LHCN-M2 (cell line): ENCODE data around the gene GFPT2. TPM values are rescaled to one million over a fixed set of nuclear protein-coding genes. Genes with fewer than 3 reads are reported as not detected.

Experiments
- DNase-seq: peaks from one replicate; pipeline ENCODE4 v3.0.0-alpha.2; 2012; ENCODE audit warnings: low read depth
- total RNA-seq: library from RNA; depleted of rRNA; stranded (reverse); fragments of >200 nt; gene quantifications from 2 replicates; pipeline ENCODE4 v1.2.3, GENCODE V29; 2014

Gene GFPT2
- total RNA-seq, 1 experiment from 2014 or later, result 189 TPM

DNA sequence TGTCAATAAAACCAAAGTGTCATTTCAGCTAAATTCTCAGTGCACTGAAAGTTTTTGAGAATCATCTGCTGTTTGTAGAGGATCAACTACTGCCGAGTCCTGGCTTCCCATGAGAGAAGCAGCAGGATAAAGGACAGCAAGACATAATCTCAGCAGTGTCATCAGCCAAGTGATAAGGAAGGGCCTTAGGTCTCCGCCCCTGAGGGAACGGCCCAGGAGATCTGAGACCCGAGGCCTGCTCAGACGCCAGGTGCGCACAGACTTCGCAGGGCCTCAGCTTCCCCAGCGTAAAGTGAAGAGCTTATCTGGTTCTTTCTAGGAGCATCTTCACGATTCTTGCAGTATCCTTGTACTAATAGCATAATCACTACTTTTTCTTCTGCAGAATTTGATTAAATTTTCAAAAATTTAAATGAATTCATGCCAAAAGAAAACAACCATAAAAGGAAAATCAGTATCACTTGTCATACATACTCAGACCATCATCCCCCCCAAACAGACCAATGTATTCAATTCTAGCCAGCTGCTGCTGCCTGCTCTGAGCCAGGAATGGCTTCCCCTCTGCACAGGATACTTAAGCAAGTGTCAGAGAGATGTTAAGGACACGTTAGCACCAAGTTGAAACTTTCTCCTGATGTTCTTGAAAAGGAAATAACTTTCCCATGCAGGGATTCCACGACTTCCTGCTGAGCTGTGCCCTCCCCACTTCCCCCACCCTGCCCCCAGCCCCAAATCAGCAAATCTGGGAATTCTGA lies 2.2 kb downstream of the GFPT2 start:
- DNase-seq, result no peak

DNA sequence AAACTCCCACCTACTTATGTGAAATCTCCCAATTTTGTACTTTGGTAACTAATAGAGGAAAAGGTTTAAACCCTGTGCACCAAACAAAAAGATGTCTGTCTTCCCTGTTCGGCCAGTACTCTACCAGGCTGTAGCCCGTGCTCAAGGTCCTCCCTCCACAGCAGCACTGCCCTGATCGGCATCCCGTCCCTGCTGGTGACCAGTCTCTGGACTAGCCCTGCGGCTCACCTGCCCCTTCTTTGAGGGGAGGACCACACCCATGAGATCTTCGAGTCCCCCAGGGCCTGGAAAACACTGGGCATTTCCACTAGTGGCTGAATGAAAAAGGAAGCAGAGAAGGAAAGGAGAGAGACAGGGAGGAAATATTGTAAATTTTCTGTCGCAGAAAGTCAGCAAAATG lies 2.8 kb downstream of the GFPT2 start:
- DNase-seq, result no peak

DNA sequence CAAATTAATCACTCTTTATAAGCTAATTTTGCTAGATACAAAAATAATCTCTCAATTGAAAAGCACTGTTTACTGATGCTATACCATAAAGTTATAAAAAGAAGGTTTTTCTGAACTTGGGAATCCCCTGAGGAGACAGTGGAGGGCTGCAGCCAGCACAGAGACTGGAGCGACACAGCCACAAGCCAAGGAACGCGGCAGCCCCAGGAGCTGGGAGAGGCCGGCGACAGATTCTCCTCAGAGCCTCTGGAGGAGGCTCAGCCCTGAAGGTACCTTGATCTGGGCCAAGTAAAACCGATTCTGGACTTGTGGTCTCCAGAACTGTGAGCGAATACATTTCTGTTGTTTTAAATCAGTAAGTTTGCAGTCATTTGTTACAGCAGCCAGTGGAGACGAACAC lies 3.7 kb downstream of the GFPT2 start:
- no peak for DNase-seq

DNA sequence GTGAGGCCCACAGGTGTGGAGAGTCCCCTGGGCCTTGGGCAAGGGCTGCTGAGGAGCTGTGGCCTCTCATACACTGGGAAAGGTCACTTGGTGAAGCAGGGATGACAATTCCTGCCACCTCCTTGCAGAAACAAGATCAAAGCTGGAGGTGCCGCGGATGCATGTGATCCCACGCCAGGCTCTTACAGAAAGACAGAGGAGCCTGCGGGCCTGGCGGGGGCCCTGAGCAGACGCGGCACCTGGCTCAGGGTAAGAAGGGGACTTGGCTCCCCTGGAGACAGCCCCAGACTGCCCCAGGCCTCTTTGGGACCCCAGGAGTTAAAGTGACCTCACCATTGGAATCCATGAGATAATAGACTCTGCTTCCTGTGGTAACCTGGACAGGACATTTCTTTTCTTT lies 4.8 kb downstream of the GFPT2 start:
- DNase-seq, result no peak

DNA sequence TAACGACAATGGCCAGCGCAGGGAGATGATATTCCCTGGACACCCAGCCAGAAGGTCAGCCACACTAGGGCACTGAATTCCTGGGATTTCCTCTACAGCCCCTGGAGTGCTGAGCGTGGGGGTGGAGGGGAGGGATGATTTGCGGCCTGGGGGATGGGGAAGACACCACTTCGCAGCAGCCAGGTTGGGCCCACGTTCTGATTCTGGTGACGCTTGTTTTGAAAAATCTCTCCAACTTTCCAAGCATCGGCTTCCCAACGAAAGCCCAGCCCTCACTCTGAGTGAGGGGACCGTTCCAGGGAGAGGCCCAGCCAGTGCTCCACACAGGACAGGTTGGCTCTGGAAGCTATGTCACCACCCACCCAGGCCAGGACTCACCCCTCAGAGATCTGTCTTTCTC lies 5.4 kb downstream of the GFPT2 start:
- DNase-seq, result no peak

DNA sequence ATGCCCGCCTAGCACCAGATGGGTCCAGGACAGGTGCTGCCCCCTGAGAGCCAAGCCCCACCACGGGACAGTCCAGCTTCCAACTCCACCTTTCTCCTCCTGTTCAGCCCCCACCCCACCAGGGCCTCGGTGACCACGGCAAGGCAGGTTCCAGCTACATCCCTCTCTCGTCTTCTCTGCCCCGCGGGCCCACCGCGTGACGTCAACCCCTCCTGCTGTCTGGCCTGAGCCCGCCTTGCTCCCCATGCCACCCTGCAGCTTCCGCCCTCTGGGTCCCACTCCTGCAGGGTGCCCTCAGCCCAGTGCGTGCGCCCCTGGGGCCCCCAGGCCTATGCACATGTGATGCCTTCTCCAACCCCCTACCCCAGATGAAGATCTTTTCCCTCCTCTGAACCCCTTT lies 6.8 kb downstream of the GFPT2 start:
- DNase-seq, result no peak

DNA sequence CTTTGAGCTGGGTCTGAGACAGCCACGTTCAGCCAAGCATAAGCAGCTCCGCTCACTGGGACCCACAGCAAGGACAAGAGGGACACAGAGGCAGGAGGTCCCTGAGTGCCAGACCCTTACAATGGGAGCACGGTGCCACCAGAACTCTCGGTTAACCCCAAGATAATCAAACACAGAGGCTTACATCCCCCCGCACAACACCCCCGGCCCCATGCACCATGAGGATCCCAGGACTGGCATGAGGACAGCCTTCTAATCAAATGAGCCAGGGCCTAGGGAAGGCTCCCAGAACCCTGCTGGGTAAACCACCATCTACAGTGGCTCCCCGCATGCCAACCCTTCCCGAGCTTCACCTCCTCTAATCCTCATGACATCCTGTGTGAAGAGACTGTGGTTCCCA lies 7.4 kb downstream of the GFPT2 start:
- DNase-seq, result no peak

DNA sequence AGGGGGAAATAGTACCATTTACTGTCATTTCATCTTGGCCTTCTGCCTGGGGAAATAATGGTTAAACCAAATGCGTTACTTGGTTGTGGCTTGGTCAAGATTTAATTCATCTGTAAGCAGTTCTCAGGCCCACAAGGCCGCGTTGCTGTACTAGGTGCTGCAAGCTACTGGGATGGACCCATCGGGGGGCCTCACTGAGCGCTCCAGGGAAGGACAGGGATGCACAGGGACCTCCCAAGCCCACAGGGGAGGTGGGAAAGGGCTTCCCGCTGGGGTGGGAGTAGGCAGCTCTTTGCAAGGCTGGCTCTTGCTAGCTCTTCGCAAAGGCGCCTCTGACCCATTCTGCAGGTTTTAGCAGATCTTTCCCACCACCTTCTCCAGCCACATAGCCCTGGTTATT lies 8.0 kb downstream of the GFPT2 start:
- no peak for DNase-seq

DNA sequence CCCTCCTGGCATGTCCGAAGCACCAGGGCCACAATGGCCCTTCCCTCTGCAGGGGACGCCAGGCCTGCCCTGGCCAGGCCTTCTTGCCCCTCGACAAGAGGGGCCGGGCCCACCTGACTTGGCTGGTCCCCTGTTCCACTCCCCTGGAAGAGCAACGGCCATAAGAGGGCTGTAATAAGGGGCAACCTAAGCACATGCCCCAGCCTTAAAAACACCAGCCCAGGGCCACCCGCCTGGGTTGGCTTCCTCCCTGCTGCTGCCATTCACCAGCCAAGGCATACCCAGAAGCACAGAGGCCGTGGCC lies 8.5 kb downstream of the GFPT2 start:
- DNase-seq, result no peak

DNA sequence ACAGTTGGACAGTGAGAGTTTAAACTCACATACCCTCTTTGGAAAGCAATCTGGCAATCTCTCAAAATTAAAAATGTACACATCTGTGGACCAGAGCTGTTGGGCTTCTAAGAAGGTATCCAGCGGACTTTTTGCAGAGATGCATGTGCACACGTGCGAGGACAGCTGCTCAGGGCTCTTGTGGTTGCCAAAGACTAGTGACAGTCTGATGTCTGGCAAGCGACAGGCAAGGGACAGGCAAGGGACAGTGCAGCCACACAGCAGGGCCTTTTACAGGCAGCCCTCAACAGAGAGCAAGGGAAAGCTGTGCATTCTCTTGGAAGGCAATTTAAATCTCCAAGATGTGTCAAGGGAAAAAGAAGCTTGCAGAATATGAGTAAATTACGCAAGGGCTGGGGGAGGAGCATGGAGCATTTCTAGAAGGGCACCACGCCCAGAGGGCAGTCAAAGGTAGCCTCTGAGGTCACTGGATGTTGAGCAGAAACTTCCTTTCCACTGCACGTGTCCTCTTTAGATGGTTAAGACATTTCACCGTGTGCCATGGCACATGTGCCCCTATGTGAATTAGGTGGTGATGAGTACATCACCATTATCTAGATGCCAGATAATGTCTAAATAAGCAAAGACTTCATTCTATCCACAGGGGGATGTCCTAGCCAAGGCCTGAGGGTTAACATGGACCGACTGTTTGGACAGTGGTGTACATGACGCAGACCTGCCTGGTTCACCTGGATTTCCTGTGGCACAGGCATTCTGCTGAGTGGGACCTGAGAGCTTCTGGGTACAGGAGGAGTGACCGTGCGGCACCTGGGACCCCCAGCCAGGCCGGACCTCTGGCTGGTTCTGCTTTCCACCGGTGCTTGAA lies 9.1 kb downstream of the GFPT2 start:
- peak; percentile 69 for DNase-seq

DNA sequence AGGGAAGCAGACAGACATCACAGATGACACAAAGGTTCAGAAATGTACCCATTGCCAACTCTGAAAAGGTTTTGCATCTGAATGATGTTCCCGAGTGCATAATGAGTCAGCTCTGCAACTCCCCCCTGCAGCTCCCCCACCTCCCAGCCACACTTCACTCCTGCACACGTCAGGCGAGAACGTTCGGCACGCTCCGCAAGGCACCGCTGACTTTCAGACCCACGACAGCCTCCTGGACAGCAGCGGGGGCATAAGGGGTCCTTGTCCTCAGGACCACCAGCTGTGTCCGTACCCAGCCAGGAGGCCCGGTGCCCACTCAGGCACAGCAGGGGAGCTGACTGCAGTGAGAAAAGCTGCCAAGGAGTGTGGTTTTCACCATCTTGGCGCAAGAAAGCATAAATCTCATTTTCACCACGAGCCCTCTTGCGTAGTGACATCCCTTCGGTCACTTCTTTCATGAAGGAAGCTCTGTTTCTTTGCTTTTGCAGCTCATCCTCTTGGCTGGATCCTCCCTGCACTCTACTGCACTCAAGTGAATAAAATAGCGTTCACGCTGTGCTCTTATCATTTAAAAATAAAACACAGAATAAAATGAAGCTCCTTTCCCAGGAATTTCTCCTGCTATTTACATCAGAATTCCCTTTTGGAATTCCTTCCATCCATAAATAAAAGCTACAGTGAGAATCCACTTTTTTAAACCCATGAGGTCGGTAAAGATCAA lies 9.9 kb downstream of the GFPT2 start:
- peak; percentile 82 for DNase-seq

DNA sequence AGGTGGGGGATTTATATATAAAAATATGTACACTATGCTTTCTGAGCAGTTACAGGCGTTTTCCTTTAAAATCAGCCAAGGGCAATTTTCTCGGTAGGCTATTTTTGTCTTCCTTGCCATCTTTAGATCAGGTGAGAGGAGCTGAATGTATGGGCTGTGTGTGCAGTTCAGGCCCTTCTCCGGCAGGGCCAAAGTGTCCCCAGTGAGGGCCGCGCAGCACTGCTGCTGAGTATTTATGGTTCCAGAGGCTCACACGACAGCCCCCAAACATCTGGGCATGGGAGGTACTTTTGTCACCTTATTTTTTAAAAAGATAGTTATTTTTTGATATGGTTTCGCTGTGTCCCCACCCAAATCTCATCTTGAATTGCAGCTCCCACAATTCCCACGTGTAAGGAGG lies 11.5 kb downstream of the GFPT2 start:
- no peak for DNase-seq

DNA sequence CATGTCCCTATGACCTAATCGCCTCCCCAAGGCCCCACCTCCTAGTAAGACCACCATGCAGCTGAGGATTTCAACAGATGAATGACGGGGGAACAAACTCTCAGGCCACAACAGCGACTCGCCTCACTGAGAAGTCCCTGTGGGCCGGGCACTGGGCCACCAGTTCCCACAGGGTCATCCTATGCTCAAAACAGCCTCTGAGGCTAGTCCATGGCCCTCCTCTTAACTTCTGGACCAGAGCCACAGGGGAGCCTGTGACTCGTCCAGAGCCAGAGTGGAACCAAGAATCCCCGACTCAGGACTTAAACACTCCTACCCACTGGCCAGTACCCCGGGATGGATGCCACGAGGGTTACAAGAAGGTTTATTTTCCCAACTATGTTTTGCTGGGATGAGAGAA lies 12.3 kb downstream of the GFPT2 start:
- DNase-seq, result peak; percentile 58

DNA sequence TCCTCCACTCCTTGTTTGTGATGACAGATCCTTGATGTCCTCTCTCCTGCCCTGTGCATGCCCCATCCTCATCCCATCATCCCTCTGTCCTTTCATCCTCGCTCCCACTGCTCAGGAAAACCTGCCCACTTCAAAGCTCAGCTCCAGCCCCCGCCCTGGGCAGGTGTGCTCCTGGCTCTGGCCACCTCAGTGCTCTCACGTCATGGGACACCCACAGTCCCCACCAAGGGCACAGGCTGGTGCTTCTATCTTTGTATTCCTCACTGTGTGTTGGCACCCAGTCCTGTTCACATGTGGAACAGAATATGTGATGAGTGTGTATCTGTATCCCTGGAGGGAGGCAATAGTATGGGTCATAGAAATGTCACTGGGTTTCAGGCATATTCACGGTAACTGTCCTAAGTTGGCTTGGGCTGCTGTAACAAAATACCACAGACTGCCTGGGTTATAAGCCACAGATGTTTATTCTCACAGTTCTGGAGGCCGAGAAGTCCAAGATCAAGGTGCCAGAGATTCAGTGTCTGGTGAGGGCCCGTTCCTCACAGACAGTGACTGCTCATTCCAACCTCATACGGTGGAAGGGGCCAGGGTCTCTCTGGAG lies 13.5 kb downstream of the GFPT2 start:
- peak; percentile 62 for DNase-seq

DNA sequence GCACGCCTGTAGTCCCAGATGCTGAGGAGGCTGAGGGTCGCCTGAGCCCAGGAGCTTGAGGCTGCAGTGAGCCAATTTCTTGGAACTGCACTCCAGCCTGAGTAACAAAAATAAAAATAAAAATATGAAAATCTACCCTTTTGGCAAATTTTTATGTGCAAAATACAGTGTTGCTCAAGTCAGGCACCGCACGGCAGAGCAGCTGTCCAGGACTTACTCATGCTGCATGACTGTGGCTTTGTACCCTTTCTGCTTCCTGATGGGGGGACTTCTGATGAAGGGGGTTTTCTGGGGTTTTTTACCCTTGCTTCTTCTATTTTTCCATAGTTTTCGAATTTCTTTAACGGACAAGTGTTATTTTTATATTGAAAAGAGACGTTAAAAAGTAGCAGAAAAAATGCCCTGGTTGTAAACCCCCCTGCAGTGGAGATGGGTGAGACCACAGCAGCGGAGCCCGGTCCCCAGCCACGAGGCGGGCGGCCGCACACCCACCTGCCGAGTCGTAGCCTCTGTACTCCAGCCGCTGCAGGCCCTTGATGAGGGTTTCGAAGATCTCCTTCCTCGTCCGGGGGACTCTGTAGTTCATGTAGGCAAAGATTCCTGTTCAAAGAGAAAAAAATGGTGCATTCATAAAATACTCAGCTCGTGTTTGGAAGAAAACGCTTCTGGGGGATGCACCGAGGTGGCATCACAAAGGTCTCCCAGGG lies 15.0 kb downstream of the GFPT2 start:
- DNase-seq, result peak; percentile 93

DNA sequence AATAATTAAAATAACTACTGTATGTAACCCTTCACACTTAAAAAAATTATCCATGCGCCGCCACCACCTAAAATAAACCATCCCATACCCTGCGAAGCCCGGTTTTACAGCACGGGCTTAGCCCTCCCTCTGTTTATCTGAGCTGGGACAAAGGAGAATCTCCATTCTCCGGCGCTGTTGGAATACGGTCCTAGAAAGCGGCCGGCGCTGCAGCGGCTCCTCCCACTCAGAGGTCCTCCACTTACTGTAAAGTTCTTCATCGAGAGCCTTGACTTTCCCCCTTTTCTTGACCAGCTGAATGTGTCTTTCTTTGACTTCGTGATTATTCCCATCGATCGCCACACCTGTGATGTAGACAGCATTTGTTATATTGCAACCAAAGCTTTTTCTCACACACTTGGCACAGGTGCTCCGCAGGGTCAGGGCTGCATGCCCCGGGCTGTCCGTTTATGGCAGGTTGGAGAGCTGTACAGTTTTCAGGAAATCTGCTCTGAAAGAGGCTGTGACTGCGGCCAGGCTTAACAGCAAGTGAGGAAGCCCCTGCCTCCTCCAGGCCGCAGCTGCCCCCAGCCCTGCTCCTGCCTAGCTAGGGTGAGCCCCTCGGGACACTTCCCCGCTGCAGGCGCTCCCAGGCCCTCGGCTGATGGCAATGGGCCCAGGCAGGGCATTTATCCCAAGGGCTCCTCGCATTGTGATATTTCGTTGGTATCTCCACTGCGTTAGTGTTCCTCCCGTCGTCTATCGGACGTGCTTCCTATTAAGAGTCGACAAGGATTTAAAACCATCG lies 16.7 kb downstream of the GFPT2 start:
- DNase-seq, result no peak

DNA sequence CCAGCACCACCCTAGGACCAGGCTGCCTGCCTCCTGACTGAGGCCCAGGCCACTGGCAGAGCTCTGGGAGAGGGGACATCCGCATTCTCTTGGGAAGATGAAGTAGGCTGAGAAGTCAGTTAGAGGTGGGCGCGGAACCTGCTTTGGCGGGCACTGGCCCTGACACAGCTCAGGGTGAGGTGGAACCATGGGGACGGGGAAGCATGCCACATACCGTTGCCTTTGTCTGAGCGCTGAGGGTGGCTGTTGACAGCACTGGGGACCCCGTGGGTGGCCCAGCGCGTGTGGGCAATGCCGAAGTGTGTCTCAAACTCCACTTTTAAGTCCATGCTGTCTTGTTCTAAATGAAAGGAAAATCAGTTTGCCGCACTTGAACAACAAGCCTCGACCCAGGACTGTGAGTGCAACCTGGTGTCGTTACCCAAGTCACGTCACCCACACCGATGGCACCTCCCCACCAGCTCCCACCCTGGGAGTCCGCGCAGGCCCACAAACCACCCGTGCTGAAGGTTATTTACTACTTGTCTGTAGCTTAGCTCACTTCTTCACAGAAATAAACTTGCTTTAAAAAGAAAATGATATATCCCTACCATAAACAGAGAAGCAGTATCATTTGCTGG lies 17.4 kb downstream of the GFPT2 start:
- no peak for DNase-seq

DNA sequence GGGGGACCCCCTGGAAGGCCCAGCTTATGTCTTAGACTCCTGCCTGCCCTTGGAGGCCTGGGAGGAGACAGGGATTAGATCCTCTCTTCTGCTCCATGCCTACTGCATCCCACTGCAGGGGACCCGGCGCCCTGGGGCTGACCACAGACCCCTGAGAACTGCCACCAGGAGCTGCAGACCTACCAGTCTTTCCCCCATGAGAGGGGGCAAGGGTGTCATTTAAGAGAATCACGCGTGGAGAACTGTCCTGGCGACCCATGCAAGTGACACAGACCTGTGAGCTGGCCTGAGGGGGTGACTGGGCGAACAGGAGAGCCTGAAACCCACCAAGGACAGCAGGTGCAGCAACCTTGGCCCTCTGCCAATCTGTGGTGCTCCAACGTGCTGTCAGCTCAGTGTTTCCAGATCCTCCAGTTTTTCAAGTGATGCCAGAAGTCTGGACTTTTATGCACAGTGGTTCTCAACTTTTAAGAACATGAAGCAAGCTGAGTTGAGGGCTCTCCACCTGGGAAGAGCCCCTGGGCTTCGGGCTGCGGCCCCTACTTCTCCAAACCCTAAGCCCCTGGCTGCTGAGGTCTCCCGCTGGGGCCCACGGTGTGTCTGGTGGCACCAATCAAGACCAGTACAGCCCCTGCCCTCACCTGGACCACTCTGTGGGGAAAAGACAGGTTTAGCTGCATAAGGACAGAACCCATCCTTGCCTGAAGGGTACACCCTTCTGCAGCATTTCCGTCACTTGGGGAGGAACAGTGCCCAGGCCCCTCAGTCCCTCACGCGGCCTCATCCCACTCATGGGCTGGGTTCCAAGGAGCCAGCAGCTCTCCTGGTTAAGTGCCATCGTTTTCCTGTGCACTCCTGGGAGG lies 18.2 kb downstream of the GFPT2 start:
- DNase-seq, result no peak

DNA sequence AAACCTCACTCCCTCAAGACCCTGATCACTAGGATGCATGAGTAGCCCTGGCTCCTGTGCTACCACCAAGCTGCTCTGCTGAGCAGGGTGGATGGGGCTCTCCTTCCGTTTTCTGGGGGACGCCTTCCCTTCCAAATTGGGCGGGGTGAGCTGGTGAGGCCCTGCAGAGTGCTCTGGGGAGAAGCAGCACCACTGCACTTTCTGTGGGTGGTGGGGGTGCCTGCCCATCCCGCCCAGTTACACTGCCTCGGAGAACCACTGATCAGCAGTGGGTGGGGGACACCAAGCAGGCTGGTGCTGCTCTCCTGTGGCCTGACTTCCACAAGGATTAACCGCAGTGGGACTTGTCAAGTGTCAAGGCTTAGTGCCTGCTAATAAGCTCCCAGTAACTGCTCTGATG lies 19.0 kb downstream of the GFPT2 start:
- DNase-seq, result no peak
